SK-N-SH treated with all-trans-retinoic acid at 6 μM for 48 hours (cell line): Measurements from ENCODE around the gene BNC2.

Source experiments
- ATAC-seq: fragments of 200-7000 bp; cut with Tn5 transposase; 3 replicates; pipeline ENCODE4 v1.9.1; 2020; ENCODE audit warnings: mild to moderate bottlenecking, moderate library complexity
- ARNTL ChIP-seq: fragments of 450-650 bp; formaldehyde crosslinking; IDR thresholded peaks from 2 replicates; pipeline ENCODE4 v1.5.0; 2020; ENCODE audit warnings: low read depth, mild to moderate bottlenecking, moderate library complexity, borderline replicate concordance
- BACH2 ChIP-seq: fragments of 250-450 bp; sonication (Bioruptor Pico); IDR thresholded peaks from 2 replicates; pipeline ENCODE4 v1.9.0; 2021; ENCODE audit warnings: mild to moderate bottlenecking, borderline replicate concordance
- CREB5 ChIP-seq: fragments of 250-450 bp; sonication (Bioruptor Pico); IDR thresholded peaks from 2 replicates; pipeline ENCODE4 v1.5.1; 2020; ENCODE audit warnings: low read depth, mild to moderate bottlenecking, moderate library complexity
- CSDC2 ChIP-seq: fragments of 250-450 bp; sonication (Bioruptor Pico); IDR thresholded peaks from 2 replicates; pipeline ENCODE4 v1.5.0; 2020; ENCODE audit warnings: mild to moderate bottlenecking, moderate library complexity
- ESRRG ChIP-seq: fragments of 250-450 bp; sonication (Bioruptor Pico); IDR thresholded peaks from 2 replicates; pipeline ENCODE4 v1.6.1; 2021; ENCODE audit warnings: mild to moderate bottlenecking
- GLIS3 ChIP-seq: fragments of 250-450 bp; sonication (Bioruptor Pico); IDR thresholded peaks from 2 replicates; pipeline ENCODE4 v1.5.0; 2020; ENCODE audit warnings: mild to moderate bottlenecking, moderate library complexity
- ISL1 ChIP-seq: fragments of 250-450 bp; sonication (Bioruptor Pico); IDR thresholded peaks from 2 replicates; pipeline ENCODE4 v2.1.2; 2022; ENCODE audit warnings: mild to moderate bottlenecking, moderate library complexity
- OSR1 ChIP-seq: fragments of 250-450 bp; sonication (Bioruptor Pico); IDR thresholded peaks from 2 replicates; pipeline ENCODE4 v1.8.0; 2022; ENCODE audit warnings: moderate library complexity, mild to moderate bottlenecking, inconsistent platforms
- PATZ1 ChIP-seq: fragments of 250-450 bp; sonication (Bioruptor Pico); IDR thresholded peaks from 2 replicates; pipeline ENCODE4 v1.8.0; 2020; ENCODE audit warnings: mild to moderate bottlenecking, moderate library complexity, borderline replicate concordance
- PPARA ChIP-seq: fragments of 250-450 bp; sonication (Bioruptor Pico); IDR thresholded peaks from 2 replicates; pipeline ENCODE4 v1.5.0; 2020; ENCODE audit warnings: mild to moderate bottlenecking, borderline replicate concordance
- RARB ChIP-seq: fragments of 250-450 bp; sonication (Bioruptor Pico); IDR thresholded peaks from 2 replicates; pipeline ENCODE4 v1.8.0; 2021; ENCODE audit warnings: mild to moderate bottlenecking, moderate library complexity
- SNAI2 ChIP-seq: fragments of 250-450 bp; sonication (Bioruptor Pico); IDR thresholded peaks from 2 replicates; pipeline ENCODE4 v1.5.0; 2020; ENCODE audit warnings: mild to moderate bottlenecking, moderate library complexity
- TCF4 ChIP-seq: fragments of 250-450 bp; sonication (Bioruptor Pico); IDR thresholded peaks from 2 replicates; pipeline ENCODE4 v1.8.0; 2021; ENCODE audit warnings: mild to moderate bottlenecking, moderate library complexity, borderline replicate concordance
- TOX ChIP-seq: fragments of 250-450 bp; sonication (Bioruptor Pico); IDR thresholded peaks from 2 replicates; pipeline ENCODE4 v1.8.0; 2021; ENCODE audit warnings: mild to moderate bottlenecking, moderate library complexity, borderline replicate concordance
- ZC3H10 ChIP-seq: fragments of 250-450 bp; sonication (Bioruptor Pico); IDR thresholded peaks from 2 replicates; pipeline ENCODE4 v1.5.1; 2021; ENCODE audit warnings: mild to moderate bottlenecking, moderate library complexity
- ZFP3 ChIP-seq: fragments of 250-450 bp; sonication (Bioruptor Pico); IDR thresholded peaks from 2 replicates; pipeline ENCODE4 v1.5.0; 2020; ENCODE audit warnings: mild to moderate bottlenecking, moderate library complexity
- ZFP30 ChIP-seq: fragments of 450-650 bp; formaldehyde crosslinking; IDR thresholded peaks from 2 replicates; pipeline ENCODE4 v1.5.0; 2022; ENCODE audit warnings: mild to moderate bottlenecking, moderate library complexity
- ZNF565 ChIP-seq: fragments of 450-650 bp; formaldehyde crosslinking; conservative IDR thresholded peaks from 2 replicates; pipeline ENCODE4 v1.5.0; 2020; ENCODE audit warnings: low read depth, mild to moderate bottlenecking, moderate library complexity
- ZNF70 ChIP-seq: fragments of 450-650 bp; formaldehyde crosslinking; IDR thresholded peaks from 2 replicates; pipeline ENCODE4 v1.5.0; 2020; ENCODE audit warnings: mild to moderate bottlenecking, moderate library complexity
- ZNF8 ChIP-seq: fragments of 450-650 bp; formaldehyde crosslinking; IDR thresholded peaks from 2 replicates; pipeline ENCODE4 v1.5.0; 2020; ENCODE audit warnings: mild to moderate bottlenecking, moderate library complexity
- TF ChIP-seq, protein P1 (sequence below): fragments of 250-450 bp; sonication (Bioruptor Pico); IDR thresholded peaks from 2 replicates; pipeline ENCODE4 v1.5.1; 2021; ENCODE audit warnings: mild to moderate bottlenecking, moderate library complexity

Gene BNC2

DNA sequence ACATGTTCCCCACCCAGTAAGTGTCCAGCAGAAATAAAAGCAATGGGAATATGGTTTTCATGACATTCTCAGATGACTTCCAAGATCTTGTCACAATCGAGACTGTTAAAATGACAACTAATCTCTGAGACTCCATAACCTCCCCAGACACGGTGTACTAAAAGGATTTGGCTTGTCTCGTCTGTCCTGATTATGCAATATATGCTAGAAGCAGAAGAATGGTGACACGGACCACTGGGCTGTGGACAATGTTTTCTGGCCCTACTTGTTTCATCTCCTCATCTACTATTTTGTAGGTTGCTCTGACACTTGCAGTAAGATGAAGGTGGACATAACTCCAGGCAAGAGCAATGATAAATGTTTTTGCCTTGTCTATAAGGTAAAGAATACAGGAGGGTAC lies 56.6 kb downstream of the BNC2 start:
- TF ChIP-seq OSR1: no peak
- TF ChIP-seq ARNTL (CRISPR knock-in tag): no peak
- TF ChIP-seq ISL1 (CRISPR knock-in tag): no peak
- TF ChIP-seq CSDC2 (CRISPR knock-in tag): no peak
- TF ChIP-seq CREB5 (CRISPR knock-in tag): no peak
- no peak for TF ChIP-seq ESRRG (CRISPR knock-in tag)
- TF ChIP-seq ZNF565 (CRISPR knock-in tag): no peak
- TF ChIP-seq ZFP3: no peak
- TF ChIP-seq PATZ1: no peak
- TF ChIP-seq RARB (CRISPR knock-in tag): no peak
- no peak for TF ChIP-seq TOX (CRISPR knock-in tag)
- ATAC-seq: no peak

DNA sequence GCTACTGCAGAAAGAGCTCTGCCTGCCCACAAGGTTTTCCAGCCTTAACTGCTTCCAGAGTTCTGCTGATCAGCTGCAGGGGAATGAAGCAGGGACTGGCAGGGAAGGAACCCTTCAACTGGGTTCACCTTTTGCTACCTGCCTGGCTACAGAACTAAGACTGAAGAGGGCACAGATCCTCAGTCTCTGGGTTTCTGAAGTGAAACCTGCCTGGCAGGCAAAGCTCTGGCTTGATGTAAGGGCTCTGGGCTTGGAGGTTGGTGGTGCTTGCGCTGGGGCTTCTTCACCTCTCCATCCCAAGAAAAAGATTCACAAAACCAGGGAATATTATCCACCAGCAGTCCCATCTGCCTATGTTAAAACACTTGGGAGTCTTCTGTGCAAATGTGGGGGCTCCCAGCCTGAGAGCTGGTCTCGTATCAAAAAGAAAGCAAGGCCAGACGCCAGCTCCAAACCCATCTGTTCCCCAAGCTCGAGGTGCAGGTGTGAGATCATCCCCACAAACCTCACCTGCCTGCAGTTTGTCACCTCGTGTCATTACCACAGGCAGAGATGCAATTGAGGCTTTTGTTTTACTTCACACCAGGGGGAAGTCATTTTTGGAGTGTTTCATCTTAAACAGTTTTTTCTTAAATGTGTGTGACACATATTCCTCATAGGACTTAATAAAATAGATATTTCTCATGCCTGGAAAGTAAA lies 58.3 kb downstream of the BNC2 start:
- TF ChIP-seq CSDC2 (CRISPR knock-in tag) (no peak), PPARA (CRISPR knock-in tag) (no peak), GLIS3 (CRISPR knock-in tag) (no peak), PATZ1 (no peak), ESRRG (CRISPR knock-in tag) (no peak), RARB (CRISPR knock-in tag) (no peak), SNAI2 (CRISPR knock-in tag) (no peak), ARNTL (CRISPR knock-in tag) (no peak), ZNF8 (CRISPR knock-in tag) (no peak), CREB5 (CRISPR knock-in tag) (no peak), ZFP30 (CRISPR knock-in tag) (no peak)
- TF ChIP-seq, protein P1, sequence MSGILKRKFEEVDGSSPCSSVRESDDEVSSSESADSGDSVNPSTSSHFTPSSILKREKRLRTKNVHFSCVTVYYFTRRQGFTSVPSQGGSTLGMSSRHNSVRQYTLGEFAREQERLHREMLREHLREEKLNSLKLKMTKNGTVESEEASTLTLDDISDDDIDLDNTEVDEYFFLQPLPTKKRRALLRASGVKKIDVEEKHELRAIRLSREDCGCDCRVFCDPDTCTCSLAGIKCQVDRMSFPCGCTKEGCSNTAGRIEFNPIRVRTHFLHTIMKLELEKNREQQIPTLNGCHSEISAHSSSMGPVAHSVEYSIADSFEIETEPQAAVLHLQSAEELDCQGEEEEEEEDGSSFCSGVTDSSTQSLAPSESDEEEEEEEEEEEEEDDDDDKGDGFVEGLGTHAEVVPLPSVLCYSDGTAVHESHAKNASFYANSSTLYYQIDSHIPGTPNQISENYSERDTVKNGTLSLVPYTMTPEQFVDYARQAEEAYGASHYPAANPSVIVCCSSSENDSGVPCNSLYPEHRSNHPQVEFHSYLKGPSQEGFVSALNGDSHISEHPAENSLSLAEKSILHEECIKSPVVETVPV (CRISPR knock-in tag): no peak
- no peak for ATAC-seq

GRCh38 chr9:16809912-16810610 lies 60.4 kb downstream of the BNC2 start:
- ATAC-seq: no peak
- TF ChIP-seq ZNF70 (CRISPR knock-in tag): no peak
- TF ChIP-seq TCF4 (CRISPR knock-in tag): no peak
- no peak for TF ChIP-seq ZNF8 (CRISPR knock-in tag)
- no peak for TF ChIP-seq SNAI2 (CRISPR knock-in tag)
- no peak for TF ChIP-seq ARNTL (CRISPR knock-in tag)
- TF ChIP-seq CREB5 (CRISPR knock-in tag): no peak
- no peak for TF ChIP-seq BACH2 (CRISPR knock-in tag)
- TF ChIP-seq ZNF565 (CRISPR knock-in tag): no peak
- TF ChIP-seq ESRRG (CRISPR knock-in tag): no peak
- TF ChIP-seq RARB (CRISPR knock-in tag): no peak
- TF ChIP-seq, protein P1 (CRISPR knock-in tag): no peak
- no peak for TF ChIP-seq PATZ1
- TF ChIP-seq ZFP3: no peak
- TF ChIP-seq ZFP30 (CRISPR knock-in tag): no peak
- no peak for TF ChIP-seq TOX (CRISPR knock-in tag)
- no peak for TF ChIP-seq ISL1 (CRISPR knock-in tag)
- TF ChIP-seq OSR1: no peak
- no peak for TF ChIP-seq PPARA (CRISPR knock-in tag)
- no peak for TF ChIP-seq ZC3H10 (CRISPR knock-in tag)
- no peak for TF ChIP-seq GLIS3 (CRISPR knock-in tag)
